ENCODE measurements around the gene TMEM178B. TPM values are rescaled to one million over a fixed set of nuclear protein-coding genes. Genes with fewer than 3 reads are reported as not detected.

TMEM178B gene
- total and polyA plus RNA-seq, 10 of the 15 experiments (the other 5 are each of a cell fraction or from before 2014, with no cell fraction given) = 0.01 to 1.1 (median 0.04) TPM; not detected in 2

DNA sequence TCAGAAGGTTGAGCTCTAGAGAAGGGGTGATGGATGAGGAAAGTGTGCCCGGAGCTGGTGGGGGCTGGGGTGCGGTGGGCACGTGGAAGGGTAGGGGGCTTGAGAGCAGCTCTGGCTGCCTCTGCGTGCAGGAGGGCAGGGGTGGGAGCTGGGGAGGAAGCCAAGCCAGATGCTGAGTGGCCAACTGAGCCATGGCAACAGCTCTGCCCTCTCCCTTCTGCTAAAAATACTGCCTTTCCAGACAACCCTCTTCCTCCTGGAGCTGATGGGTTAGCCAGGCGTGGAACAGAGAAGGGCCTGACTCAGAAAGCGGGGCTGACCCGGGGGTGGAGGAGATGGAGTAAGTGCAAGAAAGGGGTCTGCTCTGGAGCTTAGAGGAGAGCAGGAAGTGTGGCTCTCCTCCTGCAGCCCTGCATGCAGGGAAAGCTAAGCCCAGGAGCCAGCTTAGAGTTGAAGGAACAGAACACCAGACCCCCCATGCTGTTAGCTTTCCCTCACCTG is 362.8 kb downstream of the TMEM178B start (continued):
- TF ChIP-seq, protein P1, sequence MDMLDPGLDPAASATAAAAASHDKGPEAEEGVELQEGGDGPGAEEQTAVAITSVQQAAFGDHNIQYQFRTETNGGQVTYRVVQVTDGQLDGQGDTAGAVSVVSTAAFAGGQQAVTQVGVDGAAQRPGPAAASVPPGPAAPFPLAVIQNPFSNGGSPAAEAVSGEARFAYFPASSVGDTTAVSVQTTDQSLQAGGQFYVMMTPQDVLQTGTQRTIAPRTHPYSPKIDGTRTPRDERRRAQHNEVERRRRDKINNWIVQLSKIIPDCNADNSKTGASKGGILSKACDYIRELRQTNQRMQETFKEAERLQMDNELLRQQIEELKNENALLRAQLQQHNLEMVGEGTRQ (IDR thresholded peaks at IDR 0.05; ENCODE audit: borderline replicate concordance, low read depth, low read length) = no peak
- TF ChIP-seq BMI1 (IDR thresholded peaks at IDR 0.05; ENCODE audit: borderline replicate concordance) = no peak
- TF ChIP-seq YY1 (IDR thresholded peaks at IDR 0.05; ENCODE audit: low read depth, low read length) = no peak
- no peak for TF ChIP-seq PAX8 (IDR thresholded peaks at IDR 0.05)

DNA sequence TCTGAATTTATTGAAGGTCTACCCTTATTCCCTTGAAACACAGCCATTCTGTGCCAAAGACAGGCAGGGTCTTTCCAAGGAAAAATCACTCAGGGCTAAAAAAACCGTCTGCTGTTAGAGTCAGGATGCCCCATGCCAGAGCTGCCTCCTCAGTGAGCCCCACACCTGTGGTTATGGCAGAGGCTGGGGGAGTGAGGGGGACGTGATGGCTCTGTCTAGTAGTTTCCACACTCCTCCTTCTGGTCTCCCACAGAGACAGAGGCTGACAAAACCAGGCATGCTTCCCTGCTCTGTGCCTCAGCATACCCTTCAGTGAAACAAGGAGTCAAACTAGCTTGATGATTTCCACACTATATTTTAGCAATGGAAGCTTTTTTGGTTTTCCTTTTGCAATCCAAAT is 365.3 kb downstream of the TMEM178B start:
- ATAC-seq (no peak), FAIRE-seq (no peak), DNase-seq (ENCODE audit: low read depth, low spot score) (no peak)
- Histone ChIP-seq H3K27ac (ENCODE audit: control insufficient read depth, insufficient read depth) (no peak overlapping the region), H2AFZ (ENCODE audit: control insufficient read depth, low read depth, low read length) (no peak overlapping the region), H3K9me3 (replicated peaks; ENCODE audit: control insufficient read depth, insufficient read depth, low read length) (no peaks in the 10 kb centered on the region), H3K36me3 (ENCODE audit: control insufficient read depth in 2 of 2, insufficient read depth in 2 of 2, low read length in 1 of 2) (no peaks in the 10 kb centered on the region), H3K9ac (ENCODE audit: control insufficient read depth, insufficient read depth, low read length) (no peak overlapping the region), H3K27me3 (replicated peaks in 1 of 2; ENCODE audit: control insufficient read depth in 2 of 2, insufficient read depth in 2 of 2, low read length in 1 of 2) (peaks cover 0 to 1% of the 10 kb centered on the region in 2 experiments; a peak in 2 of 4 replicates), H3K4me3 (no peak overlapping the region), H3K4me1 (ENCODE audit: control insufficient read depth, insufficient read depth, low read length) (no peaks in the 10 kb centered on the region), H3K79me2 (ENCODE audit: control insufficient read depth, insufficient read depth, low read length) (no peaks in the 10 kb centered on the region), H4K20me1 (ENCODE audit: control insufficient read depth, insufficient read depth) (no peaks in the 10 kb centered on the region), H3K4me2 (ENCODE audit: control insufficient read depth, insufficient read depth) (no peak overlapping the region)
- RAD21 ChIA-PET (ENCODE audit: unreplicated experiment) = no interaction called here
- BruUV-seq (replicated peaks) = no TSS peak
- intact Hi-C loops (cut with micrococcal nuclease; ENCODE audit: unreplicated experiment) = no loop called here
- TF ChIP-seq CEBPB (IDR thresholded peaks at IDR 0.05; ENCODE audit: borderline replicate concordance in 1 of 2, low read depth in 2 of 2, low read length in 2 of 2) = no peak
- no peak for TF ChIP-seq HDGF (IDR thresholded peaks at IDR 0.05)
- TF ChIP-seq, protein P2, sequence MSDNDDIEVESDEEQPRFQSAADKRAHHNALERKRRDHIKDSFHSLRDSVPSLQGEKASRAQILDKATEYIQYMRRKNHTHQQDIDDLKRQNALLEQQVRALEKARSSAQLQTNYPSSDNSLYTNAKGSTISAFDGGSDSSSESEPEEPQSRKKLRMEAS (IDR thresholded peaks at IDR 0.05; ENCODE audit: low read depth, low read length) = no peak
- no peak for TF ChIP-seq KDM1A (IDR thresholded peaks at IDR 0.05; ENCODE audit: borderline replicate concordance)
- TF ChIP-seq, protein P3, sequence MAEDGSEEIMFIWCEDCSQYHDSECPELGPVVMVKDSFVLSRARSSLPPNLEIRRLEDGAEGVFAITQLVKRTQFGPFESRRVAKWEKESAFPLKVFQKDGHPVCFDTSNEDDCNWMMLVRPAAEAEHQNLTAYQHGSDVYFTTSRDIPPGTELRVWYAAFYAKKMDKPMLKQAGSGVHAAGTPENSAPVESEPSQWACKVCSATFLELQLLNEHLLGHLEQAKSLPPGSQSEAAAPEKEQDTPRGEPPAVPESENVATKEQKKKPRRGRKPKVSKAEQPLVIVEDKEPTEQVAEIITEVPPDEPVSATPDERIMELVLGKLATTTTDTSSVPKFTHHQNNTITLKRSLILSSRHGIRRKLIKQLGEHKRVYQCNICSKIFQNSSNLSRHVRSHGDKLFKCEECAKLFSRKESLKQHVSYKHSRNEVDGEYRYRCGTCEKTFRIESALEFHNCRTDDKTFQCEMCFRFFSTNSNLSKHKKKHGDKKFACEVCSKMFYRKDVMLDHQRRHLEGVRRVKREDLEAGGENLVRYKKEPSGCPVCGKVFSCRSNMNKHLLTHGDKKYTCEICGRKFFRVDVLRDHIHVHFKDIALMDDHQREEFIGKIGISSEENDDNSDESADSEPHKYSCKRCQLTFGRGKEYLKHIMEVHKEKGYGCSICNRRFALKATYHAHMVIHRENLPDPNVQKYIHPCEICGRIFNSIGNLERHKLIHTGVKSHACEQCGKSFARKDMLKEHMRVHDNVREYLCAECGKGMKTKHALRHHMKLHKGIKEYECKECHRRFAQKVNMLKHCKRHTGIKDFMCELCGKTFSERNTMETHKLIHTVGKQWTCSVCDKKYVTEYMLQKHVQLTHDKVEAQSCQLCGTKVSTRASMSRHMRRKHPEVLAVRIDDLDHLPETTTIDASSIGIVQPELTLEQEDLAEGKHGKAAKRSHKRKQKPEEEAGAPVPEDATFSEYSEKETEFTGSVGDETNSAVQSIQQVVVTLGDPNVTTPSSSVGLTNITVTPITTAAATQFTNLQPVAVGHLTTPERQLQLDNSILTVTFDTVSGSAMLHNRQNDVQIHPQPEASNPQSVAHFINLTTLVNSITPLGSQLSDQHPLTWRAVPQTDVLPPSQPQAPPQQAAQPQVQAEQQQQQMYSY (CRISPR knock-in tag; IDR thresholded peaks at IDR 0.05) = no peak
- SMC1A ChIA-PET (ENCODE audit: uncharacterized antibody, unreplicated experiment) = no interaction called here
- POLR2A ChIA-PET = no interaction called here
- in situ Hi-C loops (cut with MboI) = no loop called here
- 0% methylated on average over 2 of the region's 2 CpGs for WGBS (ENCODE audit: insufficient coverage, insufficient replicate concordance, low lambda C conversion rate, missing lambda C conversion rate)
- CTCF ChIA-PET = no interaction called here

All from GM12878 (cell line).